K562 (cell line): Measurements from ENCODE around the gene MCL1. TPM values are rescaled to one million over a fixed set of nuclear protein-coding genes. Genes with fewer than 3 reads are reported as not detected.

Experiments
- ARID2 ChIP-seq: fragments of 450-650 bp; IDR thresholded peaks from 2 replicates; pipeline ENCODE4 v1.6.1; 2017; ENCODE audit warnings: antibody characterized with exemption, mild to moderate bottlenecking
- CBFB ChIP-seq: sonication (generic); formaldehyde crosslinking; IDR thresholded peaks from 2 replicates; pipeline ENCODE4 v1.4.0; 2020; ENCODE audit warnings: mild to moderate bottlenecking, missing genetic modification reagents
- FOXJ3 ChIP-seq: sonication (generic); formaldehyde crosslinking; IDR thresholded peaks from 2 replicates; pipeline ENCODE4 v1.4.0; 2020; ENCODE audit warnings: mild to moderate bottlenecking, missing genetic modification reagents
- HDAC8 ChIP-seq: fragments of 450-650 bp; IDR thresholded peaks from 2 replicates; pipeline ENCODE4 v1.6.1; 2016; ENCODE audit warnings: mild to moderate bottlenecking, missing genetic modification characterization, moderate library complexity, missing compliant biosample characterization
- KLF6 ChIP-seq: fragments of 250-450 bp; sonication (Bioruptor Pico); IDR thresholded peaks from 2 replicates; pipeline ENCODE4 v1.4.0; 2020; ENCODE audit warnings: mild to moderate bottlenecking, moderate library complexity, borderline replicate concordance
- MCM3 ChIP-seq: fragments of 450-650 bp; IDR thresholded peaks from 2 replicates; pipeline ENCODE4 v1.6.1; 2016
- MTA2 ChIP-seq: fragments of 450-650 bp; IDR thresholded peaks from 2 replicates; pipeline ENCODE4 v1.6.1; 2016; ENCODE audit warnings: low read depth
- NCOA4 ChIP-seq: fragments of 450-650 bp; IDR thresholded peaks from 2 replicates; pipeline ENCODE4 v1.6.1; 2018; ENCODE audit warnings: mild to moderate bottlenecking; ENCODE audit not compliant: partially characterized antibody
- POLR2B ChIP-seq: fragments of 450-650 bp; IDR thresholded peaks from 2 replicates; pipeline ENCODE4 v1.6.1; 2018; ENCODE audit warnings: low read depth; ENCODE audit not compliant: partially characterized antibody
- RBM14 ChIP-seq: fragments of 200-400 bp; formaldehyde crosslinking; IDR thresholded peaks from 2 replicates; pipeline ENCODE4 v1.6.1; 2018; ENCODE audit warnings: low read depth, mild to moderate bottlenecking, low read length, moderate library complexity, borderline replicate concordance; ENCODE audit not compliant: insufficient read depth
- RBM34 ChIP-seq: fragments of 200-400 bp; formaldehyde crosslinking; IDR thresholded peaks from 2 replicates; pipeline ENCODE4 v1.6.1; 2018; ENCODE audit warnings: low read length, borderline replicate concordance; ENCODE audit not compliant: insufficient read depth
- RFX7 ChIP-seq: fragments of 250-450 bp; sonication (Bioruptor Pico); IDR thresholded peaks from 2 replicates; pipeline ENCODE4 v1.5.1; 2021; ENCODE audit warnings: mild to moderate bottlenecking
- SNIP1 ChIP-seq: fragments of 450-650 bp; IDR thresholded peaks from 2 replicates; pipeline ENCODE4 v1.7.1; 2017; ENCODE audit warnings: low read depth, mild to moderate bottlenecking
- SRF ChIP-seq, 2 experiments: fragments of 250-450, 450-650 bp in 1 of 2; sonication (Bioruptor Pico) in 1 of 2; sonication (generic) in 1 of 2; formaldehyde crosslinking; IDR thresholded peaks; 2 replicates each; pipeline versions ENCODE4 v1.5.0 to v1.5.1; 2020 to 2022; ENCODE audit warnings: mild to moderate bottlenecking in 1 of 2, missing genetic modification reagents in 1 of 2
- TRIM28 ChIP-seq: fragments of 450-650 bp; IDR thresholded peaks from 2 replicates; pipeline ENCODE4 v1.6.1; 2017
- ZFP1 ChIP-seq: fragments of 450-650 bp; formaldehyde crosslinking; IDR thresholded peaks from 2 replicates; pipeline ENCODE4 v1.4.0; 2020; ENCODE audit warnings: mild to moderate bottlenecking, mixed read lengths
- ZFP30 ChIP-seq: fragments of 250-450 bp; sonication (Bioruptor Pico); IDR thresholded peaks from 2 replicates; pipeline ENCODE4 v1.8.0; 2022; ENCODE audit warnings: moderate library complexity, mild to moderate bottlenecking, inconsistent platforms, borderline replicate concordance
- ZNF212 ChIP-seq: fragments of 450-650 bp; formaldehyde crosslinking; IDR thresholded peaks from 2 replicates; pipeline ENCODE4 v1.4.0; 2020; ENCODE audit warnings: mild to moderate bottlenecking
- polyA plus RNA-seq, 8 experiments: library from polyadenylated mRNA; depleted of rRNA in 4 of 8; stranded (reverse) in 5 of 8; unstranded in 3 of 8; fragments of >200 nt; fragmentation: Nextera tagmentation in 2 of 8; fragmentation: Illumina TruSeq in 1 of 8; extraction: Ambion mirVana in 2 of 8; extraction: Trizol in 1 of 8; gene quantifications; 2 replicates each; pipeline versions ENCODE4 v1.2.1 to v1.2.3, GENCODE V29; 2011 to 2014; ENCODE audit warnings: inconsistent platforms in 1 of 8, missing spikeins in 1 of 8
- total RNA-seq, 7 experiments: library from RNA; depleted of rRNA in 6 of 7; stranded (reverse); fragments of >200 nt in 6 of 7; fragmentation: Illumina TruSeq in 2 of 7; extraction: Trizol in 2 of 7; gene quantifications; 2 replicates each; pipeline versions ENCODE4 v1.2.1 to v1.2.3, GENCODE V29; 2011 to 2021; ENCODE audit warnings: low replicate concordance in 1 of 7
- TF ChIP-seq, protein P1 (sequence below): fragments of 450-650 bp; IDR thresholded peaks from 2 replicates; pipeline ENCODE4 v1.6.1; 2016; ENCODE audit warnings: low read depth
- TF ChIP-seq, protein P2 (sequence below): fragments of 250-450 bp; sonication (Bioruptor Pico); IDR thresholded peaks from 2 replicates; pipeline ENCODE4 v1.4.0; 2020; ENCODE audit warnings: mild to moderate bottlenecking

The MCL1 gene
- total and polyA plus RNA-seq, 9 of the 15 experiments (the other 6 are each of a cell fraction or from before 2014, with no cell fraction given) = 27.1 to 224 (median 138) TPM

DNA sequence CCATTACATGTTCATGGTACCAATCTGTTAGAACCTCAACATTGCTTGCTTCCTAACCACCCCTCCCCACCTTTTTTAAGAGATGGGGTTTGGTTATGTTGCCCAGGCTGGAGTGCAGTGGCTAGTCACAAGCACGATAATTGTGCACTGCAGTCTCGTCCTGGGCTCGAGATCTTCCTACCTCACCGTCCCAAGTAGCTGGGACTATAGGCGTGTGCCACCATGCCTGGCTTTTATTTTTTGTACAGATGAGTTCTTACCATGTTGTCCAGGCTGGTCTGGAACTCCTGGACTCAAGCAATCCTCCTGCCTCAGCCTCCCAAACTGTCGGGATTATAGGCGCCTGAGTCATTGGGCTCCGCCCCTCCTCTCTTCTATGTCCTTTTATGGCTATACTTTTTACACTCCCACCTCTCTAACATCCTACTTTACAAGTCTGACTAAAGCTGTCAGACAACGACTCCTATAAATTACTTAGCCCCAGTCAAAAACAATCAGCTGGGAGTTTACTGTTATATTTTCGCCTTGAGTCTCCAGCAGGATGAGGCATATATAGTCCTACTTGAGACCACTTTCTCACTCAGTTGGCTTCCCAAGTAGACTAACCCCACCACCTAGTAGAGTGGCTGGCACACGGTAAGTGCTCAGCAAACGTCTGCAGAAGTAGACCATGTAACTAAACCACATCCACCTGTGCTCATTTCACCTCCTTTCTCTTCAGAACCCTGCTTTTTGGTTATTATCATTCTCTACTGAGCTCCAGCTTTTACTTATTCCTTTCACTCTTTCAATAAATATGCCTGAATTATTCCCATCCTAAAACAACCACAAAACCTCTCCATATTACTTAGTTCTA is 36.2 kb upstream of the MCL1 start (continued):
- TF ChIP-seq RBM34 (no peak), MCM3 (no peak), CBFB (CRISPR knock-in tag) (no peak), FOXJ3 (CRISPR knock-in tag) (no peak), ZFP1 (CRISPR knock-in tag) (no peak), HDAC8 (tag) (no peak), SRF (CRISPR knock-in tag; IDR thresholded peaks at IDR 0.05) (peak; percentile 98 to 99), MTA2 (no peak), TRIM28 (no peak), ZFP30 (CRISPR knock-in tag) (no peak), ZNF212 (CRISPR knock-in tag) (no peak), POLR2B (no peak), ARID2 (no peak), KLF6 (CRISPR knock-in tag) (no peak), RBM14 (no peak), SNIP1 (no peak), RFX7 (CRISPR knock-in tag) (no peak), NCOA4 (no peak)
- TF ChIP-seq, protein P1, sequence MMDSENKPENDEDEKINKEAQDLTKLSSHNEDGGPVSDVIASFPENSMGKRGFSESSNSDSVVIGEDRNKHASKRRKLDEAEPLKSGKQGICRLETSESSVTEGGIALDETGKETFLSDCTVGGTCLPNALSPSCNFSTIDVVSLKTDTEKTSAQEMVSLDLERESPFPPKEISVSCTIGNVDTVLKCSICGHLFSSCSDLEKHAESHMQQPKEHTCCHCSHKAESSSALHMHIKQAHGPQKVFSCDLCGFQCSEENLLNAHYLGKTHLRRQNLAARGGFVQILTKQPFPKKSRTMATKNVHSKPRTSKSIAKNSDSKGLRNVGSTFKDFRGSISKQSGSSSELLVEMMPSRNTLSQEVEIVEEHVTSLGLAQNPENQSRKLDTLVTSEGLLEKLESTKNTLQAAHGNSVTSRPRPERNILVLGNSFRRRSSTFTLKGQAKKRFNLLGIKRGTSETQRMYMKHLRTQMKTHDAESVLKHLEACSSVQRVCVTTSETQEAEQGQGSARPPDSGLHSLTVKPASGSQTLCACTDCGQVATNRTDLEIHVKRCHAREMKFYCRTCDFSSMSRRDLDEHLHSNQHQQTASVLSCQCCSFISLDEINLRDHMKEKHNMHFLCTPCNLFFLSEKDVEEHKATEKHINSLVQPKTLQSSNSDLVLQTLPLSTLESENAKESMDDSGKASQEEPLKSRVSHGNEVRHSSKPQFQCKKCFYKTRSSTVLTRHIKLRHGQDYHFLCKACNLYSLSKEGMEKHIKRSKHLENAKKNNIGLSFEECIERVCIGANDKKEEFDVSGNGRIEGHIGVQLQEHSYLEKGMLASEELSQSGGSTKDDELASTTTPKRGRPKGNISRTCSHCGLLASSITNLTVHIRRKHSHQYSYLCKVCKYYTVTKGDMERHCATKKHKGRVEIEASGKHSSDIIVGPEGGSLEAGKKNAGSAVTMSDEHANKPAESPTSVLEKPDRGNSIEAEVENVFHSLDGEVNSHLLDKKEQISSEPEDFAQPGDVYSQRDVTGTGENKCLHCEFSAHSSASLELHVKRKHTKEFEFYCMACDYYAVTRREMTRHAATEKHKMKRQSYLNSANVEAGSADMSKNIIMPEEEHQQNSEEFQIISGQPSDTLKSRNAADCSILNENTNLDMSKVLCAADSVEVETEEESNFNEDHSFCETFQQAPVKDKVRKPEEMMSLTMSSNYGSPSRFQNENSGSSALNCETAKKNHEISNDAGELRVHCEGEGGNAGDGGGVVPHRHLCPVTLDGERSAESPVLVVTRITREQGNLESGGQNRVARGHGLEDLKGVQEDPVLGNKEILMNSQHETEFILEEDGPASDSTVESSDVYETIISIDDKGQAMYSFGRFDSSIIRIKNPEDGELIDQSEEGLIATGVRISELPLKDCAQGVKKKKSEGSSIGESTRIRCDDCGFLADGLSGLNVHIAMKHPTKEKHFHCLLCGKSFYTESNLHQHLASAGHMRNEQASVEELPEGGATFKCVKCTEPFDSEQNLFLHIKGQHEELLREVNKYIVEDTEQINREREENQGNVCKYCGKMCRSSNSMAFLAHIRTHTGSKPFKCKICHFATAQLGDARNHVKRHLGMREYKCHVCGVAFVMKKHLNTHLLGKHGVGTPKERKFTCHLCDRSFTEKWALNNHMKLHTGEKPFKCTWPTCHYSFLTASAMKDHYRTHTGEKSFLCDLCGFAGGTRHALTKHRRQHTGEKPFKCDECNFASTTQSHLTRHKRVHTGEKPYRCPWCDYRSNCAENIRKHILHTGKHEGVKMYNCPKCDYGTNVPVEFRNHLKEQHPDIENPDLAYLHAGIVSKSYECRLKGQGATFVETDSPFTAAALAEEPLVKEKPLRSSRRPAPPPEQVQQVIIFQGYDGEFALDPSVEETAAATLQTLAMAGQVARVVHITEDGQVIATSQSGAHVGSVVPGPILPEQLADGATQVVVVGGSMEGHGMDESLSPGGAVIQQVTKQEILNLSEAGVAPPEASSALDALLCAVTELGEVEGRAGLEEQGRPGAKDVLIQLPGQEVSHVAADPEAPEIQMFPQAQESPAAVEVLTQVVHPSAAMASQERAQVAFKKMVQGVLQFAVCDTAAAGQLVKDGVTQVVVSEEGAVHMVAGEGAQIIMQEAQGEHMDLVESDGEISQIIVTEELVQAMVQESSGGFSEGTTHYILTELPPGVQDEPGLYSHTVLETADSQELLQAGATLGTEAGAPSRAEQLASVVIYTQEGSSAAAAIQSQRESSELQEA = no peak
- TF ChIP-seq, protein P2, sequence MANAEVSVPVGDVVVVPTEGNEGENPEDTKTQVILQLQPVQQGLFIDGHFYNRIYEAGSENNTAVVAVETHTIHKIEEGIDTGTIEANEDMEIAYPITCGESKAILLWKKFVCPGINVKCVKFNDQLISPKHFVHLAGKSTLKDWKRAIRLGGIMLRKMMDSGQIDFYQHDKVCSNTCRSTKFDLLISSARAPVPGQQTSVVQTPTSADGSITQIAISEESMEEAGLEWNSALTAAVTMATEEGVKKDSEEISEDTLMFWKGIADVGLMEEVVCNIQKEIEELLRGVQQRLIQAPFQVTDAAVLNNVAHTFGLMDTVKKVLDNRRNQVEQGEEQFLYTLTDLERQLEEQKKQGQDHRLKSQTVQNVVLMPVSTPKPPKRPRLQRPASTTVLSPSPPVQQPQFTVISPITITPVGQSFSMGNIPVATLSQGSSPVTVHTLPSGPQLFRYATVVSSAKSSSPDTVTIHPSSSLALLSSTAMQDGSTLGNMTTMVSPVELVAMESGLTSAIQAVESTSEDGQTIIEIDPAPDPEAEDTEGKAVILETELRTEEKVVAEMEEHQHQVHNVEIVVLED (CRISPR knock-in tag) = no peak
